Hepatocyte (in vitro differentiated cells): ENCODE measurements around the gene LMBR1L.

Source experiments
- CTCF ChIP-seq: fragments of 200-600 bp; sonication (generic); IDR thresholded peaks from 2 replicates; pipeline ENCODE4 v1.5.1; 2016; ENCODE audit warnings: antibody characterized with exemption, mild to moderate bottlenecking; ENCODE audit not compliant: poor library complexity
- EZH2 ChIP-seq: fragments of 200-600 bp; sonication (generic); IDR thresholded peaks from 2 replicates; pipeline ENCODE4 v1.6.1; 2016; ENCODE audit warnings: antibody characterized with exemption, mild to moderate bottlenecking, borderline replicate concordance

DNA sequence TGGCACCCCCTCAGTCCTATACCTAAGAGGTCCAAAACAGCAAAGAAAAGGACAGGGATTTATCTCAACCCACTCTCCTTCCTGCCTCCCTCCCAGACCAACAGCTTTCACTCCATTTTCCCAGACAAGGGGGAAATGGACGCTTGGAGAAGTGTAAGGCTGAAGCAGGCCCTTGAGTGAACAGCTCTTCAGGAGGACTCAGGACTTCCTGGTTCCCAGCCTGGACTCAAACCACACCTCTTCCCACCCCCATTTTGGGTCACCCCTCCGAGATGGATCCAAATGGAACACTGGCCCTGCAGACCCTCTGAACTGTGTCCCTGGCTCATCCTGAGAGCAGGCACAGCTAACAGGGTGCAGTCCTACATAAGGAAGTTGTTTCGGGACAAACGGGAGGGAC lies 52.8 kb downstream of the LMBR1L start:
- no peak for TF ChIP-seq CTCF
- TF ChIP-seq EZH2, result no peak
